H9 (cell line): ENCODE results near the gene TRPM2. TPM values are rescaled to one million over a fixed set of nuclear protein-coding genes. Genes with fewer than 3 reads are reported as not detected.

ENCODE experiments used
- DNase-seq: peaks from one replicate; pipeline ENCODE4 v3.0.0-alpha.2; 2017
- H2AFZ ChIP-seq: one replicate; pipeline ENCODE4 v1.6.1; 2013; ENCODE audit warnings: mild to moderate bottlenecking, low read length, control low read depth, moderate library complexity
- H2AK5ac ChIP-seq: 2 replicates; pipeline ENCODE4 v1.6.1; 2013; ENCODE audit warnings: low read length, control low read depth, mixed read lengths; ENCODE audit not compliant: insufficient read length
- H2BK120ac ChIP-seq: one replicate; pipeline ENCODE4 v1.6.1; 2013; ENCODE audit warnings: low read depth, mild to moderate bottlenecking, low read length, control low read depth, inconsistent platforms; ENCODE audit not compliant: poor library complexity, severe bottlenecking
- H2BK12ac ChIP-seq: 2 replicates; pipeline ENCODE4 v1.6.1; 2013; ENCODE audit warnings: low read length, control low read depth, mixed read lengths, low read depth; ENCODE audit not compliant: insufficient read length
- H2BK15ac ChIP-seq: 2 replicates; pipeline ENCODE4 v1.6.1; 2013; ENCODE audit warnings: low read depth, low read length, control low read depth
- H2BK20ac ChIP-seq: one replicate; pipeline ENCODE4 v1.6.1; 2013; ENCODE audit warnings: low read depth, mild to moderate bottlenecking, low read length, control low read depth, inconsistent platforms; ENCODE audit not compliant: poor library complexity, severe bottlenecking
- H2BK5ac ChIP-seq: 2 replicates; pipeline ENCODE4 v1.6.1; 2013; ENCODE audit warnings: low read length, control low read depth, mixed read lengths; ENCODE audit not compliant: insufficient read length
- H3K14ac ChIP-seq: 2 replicates; pipeline ENCODE4 v1.6.1; 2013; ENCODE audit warnings: low read length, control low read depth; ENCODE audit not compliant: insufficient read depth
- H3K18ac ChIP-seq: 2 replicates; pipeline ENCODE4 v1.6.1; 2013; ENCODE audit warnings: low read depth, mild to moderate bottlenecking, mixed read lengths, low read length, control low read depth; ENCODE audit not compliant: insufficient read length
- H3K23ac ChIP-seq: 2 replicates; pipeline ENCODE4 v1.6.1; 2013; ENCODE audit warnings: low read length, control low read depth, mixed read lengths, low read depth; ENCODE audit not compliant: insufficient read length
- H3K23me2 ChIP-seq: 2 replicates; pipeline ENCODE4 v1.6.1; 2013; ENCODE audit warnings: low read depth, mild to moderate bottlenecking, mixed read lengths, low read length, control low read depth; ENCODE audit not compliant: insufficient read length, poor library complexity, severe bottlenecking
- H3K27ac ChIP-seq: 2 replicates; pipeline ENCODE4 v1.5.1; 2013; ENCODE audit warnings: low read length, control low read depth, mixed read lengths, low read depth; ENCODE audit not compliant: insufficient read length
- H3K27me3 ChIP-seq: 2 replicates; pipeline ENCODE4 v1.6.1; 2013; ENCODE audit warnings: low read length, control low read depth, inconsistent platforms; ENCODE audit not compliant: insufficient read depth
- H3K4ac ChIP-seq: 2 replicates; pipeline ENCODE4 v1.6.1; 2013; ENCODE audit warnings: low read depth, mild to moderate bottlenecking, control low read depth, inconsistent platforms, low read length, moderate library complexity
- H3K4me1 ChIP-seq: 2 replicates; pipeline ENCODE4 v1.6.1; 2013; ENCODE audit warnings: low read length, control low read depth, inconsistent platforms; ENCODE audit not compliant: insufficient read depth
- H3K4me2 ChIP-seq: 2 replicates; pipeline ENCODE4 v1.6.1; 2013; ENCODE audit warnings: low read length, control low read depth, mixed read lengths; ENCODE audit not compliant: insufficient read length, insufficient read depth
- H3K56ac ChIP-seq: 2 replicates; pipeline ENCODE4 v1.6.1; 2013; ENCODE audit warnings: low read depth, mild to moderate bottlenecking, mixed read lengths, low read length, control low read depth; ENCODE audit not compliant: insufficient read length
- H3K79me1 ChIP-seq: 2 replicates; pipeline ENCODE4 v1.6.1; 2013; ENCODE audit warnings: low read depth, mild to moderate bottlenecking, moderate library complexity, low read length, control low read depth, inconsistent platforms; ENCODE audit not compliant: insufficient read depth, poor library complexity, severe bottlenecking
- H3K79me2 ChIP-seq: 2 replicates; pipeline ENCODE4 v1.6.1; 2013; ENCODE audit warnings: low read length, control low read depth, inconsistent platforms; ENCODE audit not compliant: insufficient read depth
- H3K9ac ChIP-seq: 2 replicates; pipeline ENCODE4 v1.6.1; 2013; ENCODE audit warnings: low read length, control low read depth, mixed read lengths; ENCODE audit not compliant: insufficient read length; ENCODE audit errors: extremely low read depth
- H3K9me3 ChIP-seq: one replicate; pipeline ENCODE4 v1.6.1; 2013; ENCODE audit warnings: low read depth, low read length, inconsistent platforms; ENCODE audit not compliant: control insufficient read depth
- H3T11ph ChIP-seq: one replicate; pipeline ENCODE4 v1.6.1; 2013; ENCODE audit warnings: mild to moderate bottlenecking, low read length, control low read depth, inconsistent platforms
- H4K20me1 ChIP-seq: one replicate; pipeline ENCODE4 v1.6.1; 2013; ENCODE audit not compliant: control insufficient read depth, insufficient read length, insufficient read depth
- H4K5ac ChIP-seq: 2 replicates; pipeline ENCODE4 v1.6.1; 2013; ENCODE audit warnings: low read depth, mild to moderate bottlenecking, mixed read lengths, low read length, control low read depth; ENCODE audit not compliant: insufficient read length
- H4K8ac ChIP-seq: replicated peaks from 2 replicates; pipeline ENCODE4 v1.6.1; 2013; ENCODE audit warnings: low read length, control low read depth, mixed read lengths, low read depth; ENCODE audit not compliant: insufficient read length
- H4K91ac ChIP-seq: 2 replicates; pipeline ENCODE4 v1.6.1; 2013; ENCODE audit warnings: low read depth, mild to moderate bottlenecking, moderate library complexity, mixed read lengths, low read length, control low read depth; ENCODE audit not compliant: insufficient read length
- H3K27ac Mint-ChIP-seq, 3 experiments: 2 replicates in 2 of 3; 3 replicates in 1 of 3; pipeline ENCODE4 v1.8.0; 2020 to 2021; ENCODE audit warnings: mixed read lengths in 3 of 3, mild to moderate bottlenecking in 1 of 3, moderate library complexity in 1 of 3
- H3K27me3 Mint-ChIP-seq: 2 replicates; pipeline ENCODE4 v1.8.0; 2021; ENCODE audit warnings: low read depth, mild to moderate bottlenecking, moderate library complexity, mixed read lengths
- H3K36me3 Mint-ChIP-seq, 3 experiments: 2 replicates in 2 of 3; 3 replicates in 1 of 3; pipeline ENCODE4 v1.8.0; 2020 to 2021; ENCODE audit warnings: low read depth in 3 of 3, mixed read lengths in 3 of 3; ENCODE audit not compliant: insufficient read depth in 1 of 3
- H3K4me1 Mint-ChIP-seq, 2 experiments: 2 replicates each; pipeline ENCODE4 v1.8.0; 2020; ENCODE audit warnings: mixed read lengths in 2 of 2
- H3K4me3 Mint-ChIP-seq, 2 experiments: 2 replicates in 1 of 2; 3 replicates in 1 of 2; pipeline ENCODE4 v1.8.0; 2020 to 2021; ENCODE audit warnings: mild to moderate bottlenecking in 2 of 2, mixed read lengths in 2 of 2, moderate library complexity in 1 of 2
- H3K9me3 Mint-ChIP-seq, 2 experiments: 2 replicates in 1 of 2; 3 replicates in 1 of 2; pipeline ENCODE4 v1.8.0; 2020; ENCODE audit warnings: mild to moderate bottlenecking in 2 of 2, mixed read lengths in 2 of 2, moderate library complexity in 1 of 2
- CTCF ChIP-seq: fragments of 200-600 bp; sonication (generic); conservative IDR thresholded peaks from 3 replicates; pipeline ENCODE4 v1.8.0; 2021; ENCODE audit warnings: antibody characterized with exemption, mild to moderate bottlenecking
- WGBS: extraction: QIAGEN DNeasy Blood & Tissue Kit; methylation state at CpG from one replicate; pipeline ENCODE4 v1.1.7; 2013; ENCODE audit warnings: missing lambda C conversion rate, low lambda C conversion rate, mixed read lengths; ENCODE audit not compliant: insufficient read length; ENCODE audit errors: extremely low coverage; 5-methylcytosine and 5-hydroxymethylcytosine counted together
- total RNA-seq: library from RNA; stranded (reverse); gene quantifications from 2 replicates; pipeline ENCODE4 v1.2.1, GENCODE V29; 2021

TRPM2 gene
- total RNA-seq, 1 experiment from 2014 or later, result 0.68 TPM

GRCh38 chr21:44418876-44419230 lies 65.4 kb downstream of the TRPM2 start:
- peaks cover 3 to 6% of the 10 kb centered on the region in 2 experiments; a peak in 2 of 4 replicates for H3K4me1 Mint-ChIP-seq
- no peak overlapping the region for H4K91ac ChIP-seq
- no peak overlapping the region for H2BK5ac ChIP-seq
- H3K23me2 ChIP-seq, result no peaks in the 10 kb centered on the region
- WGBS, result no CpG with 5 or more reads among the region's 8 CpGs
- H2BK12ac ChIP-seq, result no peak overlapping the region
- no peak overlapping the region for H4K5ac ChIP-seq
- no peak overlapping the region for H4K8ac ChIP-seq
- no peak overlapping the region for H3K27ac ChIP-seq
- H3K4me3 Mint-ChIP-seq, result no peak overlapping the region
- peaks cover 18 to 38% of the 10 kb centered on the region in 2 experiments for H3K9me3 Mint-ChIP-seq
- H2BK120ac ChIP-seq, result no peak overlapping the region
- no peak overlapping the region for H2AFZ ChIP-seq
- no peak overlapping the region for H3K18ac ChIP-seq
- H3T11ph ChIP-seq, result no peak overlapping the region
- H3K36me3 Mint-ChIP-seq, result peaks cover 0 to 5% (median 4%) of the 10 kb centered on the region in 3 experiments; a peak in 4 of 7 replicates
- no peak for TF ChIP-seq CTCF
- H3K9ac ChIP-seq, result no peak overlapping the region
- no peaks in the 10 kb centered on the region for H3K4me1 ChIP-seq
- no peaks in the 10 kb centered on the region for H3K27me3 Mint-ChIP-seq
- H4K20me1 ChIP-seq, result no peaks in the 10 kb centered on the region
- no peaks in the 10 kb centered on the region for H3K27me3 ChIP-seq
- no peak overlapping the region for H3K23ac ChIP-seq
- H2AK5ac ChIP-seq, result no peak overlapping the region
- no peak overlapping the region for H3K27ac Mint-ChIP-seq
- H3K14ac ChIP-seq, result no peak overlapping the region
- no peak overlapping the region for H3K4ac ChIP-seq
- no peak overlapping the region for H3K56ac ChIP-seq
- H3K4me2 ChIP-seq, result no peak overlapping the region
- no peak overlapping the region for H2BK15ac ChIP-seq
- H3K79me2 ChIP-seq, result no peaks in the 10 kb centered on the region
- no peak for DNase-seq
- H3K79me1 ChIP-seq, result no peaks in the 10 kb centered on the region
- H3K9me3 ChIP-seq, result peaks cover 3% of the 10 kb centered on the region
- no peak overlapping the region for H2BK20ac ChIP-seq
